GM11168 (cell line): ENCODE measurements around the gene AK1.
"Not testable (repeated sequence)": the region's sequence is repeated elsewhere in the genome, so short reads cannot be mapped to it uniquely, and the experiment has no call there.

Experiments
- in situ Hi-C: fragments of 300-500 bp; cut with MboI; formaldehyde crosslinking; loops from one replicate; pipeline ENCODE4 v1.12.0; 2022; ENCODE audit warnings: low sequenced_read_pairs; ENCODE audit not compliant: unreplicated experiment

Gene AK1

DNA sequence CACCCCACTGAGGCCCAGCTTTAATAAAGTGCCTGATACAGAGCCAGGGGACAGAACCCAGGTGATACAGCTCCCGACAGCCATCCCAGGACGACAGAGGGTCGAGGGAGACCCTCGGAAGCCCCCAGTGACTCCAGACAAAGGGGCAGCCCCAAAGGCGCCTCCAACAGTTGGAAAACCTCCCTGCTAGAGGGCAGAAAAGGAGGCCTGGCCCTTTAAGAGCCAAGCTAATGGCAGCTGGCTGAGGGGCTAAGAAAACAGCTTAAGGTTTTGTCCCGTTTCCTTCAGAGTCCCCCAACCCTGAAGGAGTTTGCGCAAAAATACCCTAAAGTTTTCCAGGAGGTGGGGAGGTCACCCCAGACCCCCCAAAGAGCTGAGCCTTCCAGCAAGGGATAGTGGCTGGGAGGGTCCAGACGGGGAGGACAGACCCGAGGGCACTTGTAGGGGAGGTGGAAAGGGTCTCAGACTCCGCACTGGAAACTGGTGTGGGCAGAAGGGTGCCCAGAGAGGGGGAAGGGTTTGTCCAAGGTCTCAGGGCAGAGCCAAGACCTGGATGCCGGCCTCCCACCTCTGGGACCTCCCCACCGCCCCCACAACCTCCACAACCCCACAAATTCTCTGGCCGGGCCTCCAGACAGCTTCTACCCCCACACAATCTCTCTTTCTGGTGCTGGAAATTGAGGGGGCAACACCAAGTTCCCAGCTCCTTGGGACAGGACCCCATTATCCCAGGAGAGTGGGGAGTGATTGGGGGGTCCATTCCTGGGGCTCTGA, 8.2 kb upstream of the AK1 start:
- in situ Hi-C loops, result no loop called here

DNA sequence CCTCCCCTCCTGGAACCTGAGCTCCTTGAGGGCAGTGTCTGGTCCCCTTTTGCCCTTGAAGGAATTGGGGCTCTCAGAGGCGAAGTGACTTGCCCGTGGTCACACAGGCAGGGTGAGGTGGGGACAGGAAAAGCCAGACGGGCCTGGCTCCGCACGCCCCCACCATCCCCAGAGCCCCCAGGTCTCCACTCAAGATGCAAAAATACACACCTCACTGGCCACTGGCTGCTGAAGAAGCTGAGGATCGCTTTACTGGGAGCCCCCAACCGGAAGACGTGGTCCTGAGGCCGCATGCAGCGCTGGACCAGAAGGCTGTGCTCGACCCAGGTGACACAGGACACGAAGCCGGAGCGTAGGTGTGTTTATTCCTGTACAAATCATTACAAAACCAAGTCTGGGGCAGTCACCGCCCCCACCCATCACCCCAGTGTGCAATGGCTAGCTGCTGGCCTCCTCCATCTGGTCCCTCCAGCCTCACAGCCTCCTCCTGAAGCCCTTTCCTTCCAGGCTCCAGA, 7.6 kb upstream of the AK1 start:
- in situ Hi-C loops, result no loop called here

DNA sequence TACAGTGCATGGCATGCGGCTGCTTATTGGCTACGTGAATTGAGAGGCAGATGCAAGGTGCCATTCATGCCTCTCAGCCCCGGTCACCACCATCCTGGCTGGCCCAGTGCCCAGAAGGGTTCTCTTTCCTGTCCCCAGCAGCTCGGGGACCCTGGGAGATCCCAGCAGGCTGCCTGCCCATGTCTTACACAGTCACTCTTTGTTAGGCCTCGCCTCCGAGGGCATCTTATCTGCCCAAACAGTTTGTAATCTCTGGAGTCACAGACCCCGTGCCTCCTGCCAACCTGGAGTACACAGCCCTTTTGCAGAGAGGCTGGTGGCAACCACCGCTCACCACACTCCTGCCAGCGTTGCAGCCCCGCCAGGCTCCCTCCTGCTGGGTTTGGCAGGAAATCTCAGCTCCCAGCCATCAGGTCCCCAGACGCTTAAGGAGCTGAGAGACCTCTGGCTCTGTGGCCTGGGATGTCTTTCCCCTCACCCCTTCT, 7.0 kb upstream of the AK1 start:
- in situ Hi-C loops, result no loop called here

DNA sequence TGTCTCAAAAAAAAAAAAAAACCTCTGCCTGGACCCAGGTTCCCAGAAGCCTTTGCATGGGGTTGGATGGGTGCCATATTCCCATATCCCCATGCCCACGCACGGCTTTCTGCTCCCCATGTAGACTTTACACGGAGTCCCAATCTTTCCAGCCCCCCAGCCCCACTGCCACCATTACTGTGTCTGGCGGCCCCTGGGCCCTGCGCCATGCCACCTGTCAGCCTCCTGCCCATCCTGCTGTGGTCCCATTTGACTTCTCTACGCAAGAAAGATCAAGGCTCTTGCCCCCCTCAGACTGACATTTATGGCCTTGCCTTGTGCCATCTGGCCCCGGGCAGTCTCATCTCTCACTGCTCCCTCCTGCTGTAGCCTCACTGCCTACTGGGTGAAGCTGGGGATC, 6.5 kb upstream of the AK1 start:
- in situ Hi-C loops, result no loop called here

DNA sequence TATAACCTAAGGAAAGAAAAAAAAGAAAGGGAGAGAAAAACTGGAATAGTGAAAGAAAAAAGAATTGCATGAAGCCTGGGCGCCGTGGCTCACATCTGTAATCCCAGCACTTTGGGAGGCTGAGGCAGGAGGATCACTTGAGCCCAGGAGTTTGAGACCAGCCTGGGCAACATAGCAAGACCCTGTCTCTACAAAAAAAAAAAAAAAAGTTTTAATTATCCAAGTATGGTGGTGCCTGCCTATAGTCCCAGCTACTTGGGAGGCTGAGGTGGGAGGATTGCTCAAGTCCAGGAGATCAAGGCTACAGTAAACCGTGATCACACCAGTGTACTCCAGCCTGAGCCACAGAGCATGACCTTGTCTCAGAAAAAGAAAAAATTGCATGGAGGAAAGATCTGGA, 4.2 kb upstream of the AK1 start:
- in situ Hi-C loops, result not testable (repeated sequence)

DNA sequence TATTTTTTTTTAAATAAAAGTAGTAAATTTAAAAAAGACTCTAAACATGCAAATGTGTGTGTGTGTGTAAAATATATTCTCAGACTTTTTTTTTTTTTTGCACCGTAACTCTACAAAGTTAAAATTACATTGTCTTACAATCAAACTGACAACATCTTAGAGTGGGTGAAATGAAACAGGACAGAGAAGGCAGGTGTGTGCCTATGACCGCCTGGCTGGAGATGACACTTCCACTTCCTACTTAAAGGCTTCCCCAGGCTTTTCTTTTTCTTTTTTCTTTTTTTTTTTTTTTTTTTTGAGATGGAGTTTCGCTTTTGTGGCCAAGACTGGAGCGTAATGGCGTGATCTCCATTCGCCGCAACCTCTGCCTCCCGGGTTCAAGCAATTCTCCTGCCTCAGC, 2.7 kb upstream of the AK1 start:
- in situ Hi-C loops, result no loop called here

DNA sequence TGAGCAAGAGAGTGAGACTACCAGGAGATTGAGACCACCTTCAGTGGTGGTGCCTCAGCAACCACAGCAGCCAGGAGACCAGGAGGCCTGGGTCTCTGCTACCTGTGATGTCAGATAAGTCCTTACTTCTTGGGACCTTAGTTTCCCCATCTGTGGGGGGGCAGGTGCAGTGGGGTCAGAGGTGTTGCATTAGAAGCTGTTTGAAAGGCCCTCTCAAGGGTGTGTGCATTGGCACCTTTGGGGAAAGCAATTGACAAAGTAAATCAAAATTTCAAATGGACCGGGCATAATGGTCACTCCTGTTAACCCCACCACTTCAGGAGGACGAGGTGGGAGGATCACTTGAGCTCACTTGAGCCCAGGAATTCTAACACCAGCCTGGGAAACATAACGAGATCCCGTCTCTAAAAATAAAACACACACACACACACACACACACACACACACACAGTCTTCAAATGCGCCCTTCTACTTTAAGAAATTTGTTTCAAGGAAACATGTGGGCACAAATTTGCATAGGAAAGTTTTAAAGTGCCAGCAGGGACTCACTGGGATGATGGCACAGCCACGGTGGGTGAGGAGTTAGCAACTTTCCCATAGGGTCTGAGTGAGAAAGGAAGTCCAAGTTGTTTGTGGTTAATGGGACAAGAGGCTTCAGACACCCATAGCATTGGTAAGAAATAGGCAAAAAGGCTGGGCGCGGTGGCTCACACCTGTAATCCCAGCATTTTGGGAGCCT, 1.3 kb upstream of the AK1 start:
- in situ Hi-C loops, result no loop called here

DNA sequence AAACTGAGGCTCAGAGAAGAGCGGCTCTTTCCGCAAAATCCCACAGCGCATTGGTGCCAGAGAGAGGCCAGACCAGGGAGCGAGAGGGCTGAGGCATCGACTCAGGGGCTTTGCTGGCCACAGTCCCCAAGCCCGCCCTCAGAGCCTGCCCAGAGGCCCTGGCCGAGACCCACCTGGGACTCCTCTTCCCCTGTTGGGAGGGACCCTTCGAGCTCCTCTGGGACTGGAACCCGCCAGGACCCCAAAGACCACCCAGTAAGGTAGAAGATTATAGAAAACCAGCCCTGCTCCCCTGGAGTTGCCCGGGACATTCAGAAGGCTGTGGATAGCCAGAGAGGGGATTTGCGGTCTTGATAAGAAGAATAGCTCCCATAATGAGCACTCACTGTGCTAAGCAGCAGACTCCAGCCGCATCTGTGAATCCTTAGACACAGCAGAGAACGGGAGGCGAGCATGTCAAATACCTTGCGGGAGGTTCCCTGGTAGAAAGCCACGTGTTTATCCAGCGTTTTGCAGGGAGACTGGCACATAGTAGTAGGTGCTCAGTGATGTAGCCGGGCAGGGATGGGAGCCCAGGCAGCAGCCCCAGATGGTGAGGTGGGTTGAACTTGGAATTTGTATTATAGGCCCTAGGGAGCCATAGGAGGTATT, 651 bp upstream of the AK1 start:
- in situ Hi-C loops, result no loop called here

DNA sequence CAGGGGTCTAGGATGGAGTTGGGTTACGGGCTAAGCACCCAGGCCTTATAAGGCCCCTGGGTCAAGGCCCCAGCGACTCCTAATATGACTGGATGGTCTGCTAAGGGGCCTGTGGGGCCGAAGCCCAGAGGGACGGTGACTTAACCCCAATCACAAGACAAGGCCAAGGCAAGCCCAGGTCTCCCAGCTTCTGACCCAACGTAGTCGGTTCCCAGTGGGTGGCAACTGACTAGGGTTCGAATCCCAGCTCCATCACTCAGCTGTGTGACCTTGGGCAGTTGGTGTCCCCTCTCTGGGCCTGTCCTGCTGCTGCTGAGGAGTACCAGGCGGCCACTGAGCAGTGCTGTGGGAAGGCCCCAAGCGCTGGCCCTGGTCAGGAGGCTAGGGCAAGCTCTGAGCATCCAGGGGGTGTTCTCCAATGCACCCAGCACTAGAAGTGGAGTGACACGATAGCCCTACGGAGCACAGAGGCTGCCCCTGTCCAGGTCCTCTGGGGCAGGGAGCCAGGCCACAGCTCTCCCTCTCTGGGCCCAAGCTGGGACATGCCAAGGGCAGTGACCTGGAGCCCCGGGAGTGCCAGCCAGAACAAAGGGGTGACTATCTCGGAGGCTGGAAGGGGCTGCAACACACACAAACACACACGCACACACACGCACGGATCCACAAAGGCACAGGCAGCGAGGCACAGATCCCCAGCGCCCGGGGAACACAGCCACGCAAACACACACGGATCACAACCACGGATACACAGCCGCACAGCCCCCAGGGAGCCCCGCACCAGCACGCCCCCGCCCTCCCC, 512 bp downstream of the AK1 start:
- in situ Hi-C loops, result no loop called here

DNA sequence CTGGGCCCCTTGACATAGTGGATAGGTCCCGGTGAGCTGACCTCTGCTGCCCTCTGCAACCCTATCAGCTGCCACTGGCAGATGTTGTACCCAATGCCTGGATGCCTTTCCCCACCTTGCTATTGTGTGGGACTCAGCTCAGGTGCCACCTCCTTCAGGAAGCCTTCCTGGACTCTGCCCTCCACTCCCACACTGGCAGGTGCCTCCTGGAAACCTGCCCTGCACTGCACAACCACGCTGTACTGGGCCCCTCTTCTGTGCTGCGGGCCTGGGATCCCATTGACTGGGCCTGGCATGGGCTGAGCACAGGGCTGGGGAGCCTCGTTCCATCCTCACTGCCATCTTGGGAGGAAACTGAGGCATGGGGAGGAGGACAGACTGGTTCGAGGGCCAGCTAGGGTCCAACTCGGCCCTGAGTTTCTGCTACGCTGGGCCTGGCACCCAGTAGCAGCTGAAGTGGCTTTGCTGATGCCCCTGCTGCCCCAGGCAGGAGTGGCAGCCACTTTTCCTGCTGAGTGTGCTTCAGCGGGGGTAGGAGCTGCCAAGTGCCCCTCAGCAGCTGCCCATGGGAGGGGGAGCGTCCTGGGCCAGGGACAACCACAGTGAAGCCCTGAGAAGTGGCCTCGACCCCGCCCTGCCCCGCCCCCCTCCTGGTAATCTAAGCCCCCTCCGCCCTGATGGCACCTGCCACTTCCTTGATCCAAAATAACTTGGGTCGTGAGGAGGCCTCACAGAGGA, 1.3 kb downstream of the AK1 start:
- in situ Hi-C loops, result no loop called here

DNA sequence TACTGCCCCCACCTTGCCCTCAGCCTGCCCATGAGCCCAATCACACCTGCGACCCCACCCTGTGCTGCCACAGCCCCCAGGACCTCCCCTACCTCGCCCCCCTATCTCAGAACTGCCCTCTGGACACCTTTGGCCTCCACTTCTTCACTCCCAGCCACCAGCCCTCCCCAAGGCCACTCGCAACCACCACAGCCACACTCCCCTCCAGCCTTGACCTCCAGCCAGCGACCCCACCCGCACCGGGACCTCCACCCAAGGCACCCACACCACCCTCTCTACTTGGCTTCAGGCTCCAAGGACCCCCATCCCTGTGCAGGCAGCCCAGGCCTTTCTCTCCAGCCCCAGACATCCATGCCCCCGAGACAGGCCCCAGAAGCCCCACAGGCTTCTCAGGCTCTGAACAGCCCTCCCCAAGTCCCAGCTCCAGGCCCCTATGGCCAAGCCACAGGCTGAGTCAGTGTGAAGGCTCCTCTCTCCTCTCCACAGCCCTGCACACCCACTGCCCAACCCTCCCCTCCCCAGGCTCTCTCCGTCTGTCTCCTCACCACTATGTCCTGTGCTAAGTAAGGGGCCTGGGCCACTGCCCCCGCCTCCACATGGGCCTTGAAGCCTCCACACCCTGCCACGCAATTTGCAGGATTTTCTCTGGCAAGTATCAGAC, 2.0 kb downstream of the AK1 start:
- in situ Hi-C loops, result no loop called here

DNA sequence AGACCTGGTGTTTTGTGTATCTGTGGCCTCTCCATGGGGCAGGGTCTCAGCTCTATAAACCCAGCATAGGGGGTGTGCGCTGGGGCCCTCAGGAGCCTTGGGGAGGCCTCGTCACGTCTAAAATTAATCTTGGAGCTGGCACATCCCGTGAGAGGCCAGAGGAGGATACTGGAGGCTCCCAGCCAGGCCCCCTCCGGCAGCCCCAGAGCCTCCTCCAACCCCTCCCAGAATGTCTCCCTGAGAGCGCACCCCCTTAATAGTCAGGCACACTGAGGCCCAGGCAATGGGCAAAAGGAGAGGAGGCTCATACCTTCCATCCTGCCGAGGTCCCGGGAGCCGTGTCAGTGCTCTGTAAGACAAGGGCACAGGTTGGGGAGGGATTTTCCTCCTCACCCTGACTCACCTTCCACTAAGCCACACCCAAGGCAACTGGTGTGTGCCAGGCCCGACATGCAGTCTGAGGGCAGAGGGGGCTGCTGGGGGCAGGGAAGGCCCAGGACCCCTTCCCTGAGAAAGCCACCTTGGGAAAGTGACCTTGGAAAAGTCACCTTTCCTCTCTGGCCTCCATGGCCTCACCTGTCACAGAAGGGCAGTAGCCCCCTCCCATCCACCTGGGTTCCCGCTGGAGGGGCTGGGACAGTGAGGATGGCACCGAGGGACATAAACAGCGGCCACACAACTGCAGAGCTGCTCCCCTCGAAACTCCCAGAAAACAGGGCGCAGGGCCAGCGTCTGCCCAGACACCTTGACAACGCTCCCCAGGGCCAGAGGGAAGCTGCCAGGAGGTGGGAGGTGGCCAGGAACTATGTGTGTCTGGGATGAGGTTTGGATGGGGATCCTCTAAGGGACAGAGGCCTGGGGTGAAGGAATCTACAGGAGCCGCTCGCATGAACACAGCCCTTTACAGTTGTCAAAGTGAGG, 2.9 kb downstream of the AK1 start:
- in situ Hi-C loops, result no loop called here

DNA sequence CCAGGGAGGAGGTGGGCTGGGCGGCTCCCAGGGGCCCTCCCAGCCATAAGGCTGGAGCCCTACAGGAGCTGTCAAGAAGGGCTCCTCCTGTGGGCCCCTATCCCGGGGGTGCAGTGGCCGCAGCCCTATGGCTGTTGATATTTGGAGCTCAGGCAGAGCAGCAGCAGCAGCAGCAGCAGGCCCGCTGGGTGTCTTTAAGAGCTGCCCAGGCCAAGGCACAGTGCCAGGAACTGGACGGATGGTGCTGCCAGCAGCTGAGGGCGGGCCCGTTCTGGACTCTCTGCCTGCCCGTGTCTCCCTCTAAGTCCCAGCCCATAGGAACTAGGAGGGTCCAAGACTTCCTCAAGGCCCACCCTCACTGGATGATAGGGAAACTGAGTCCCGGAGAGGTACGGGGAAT, 3.6 kb downstream of the AK1 start:
- in situ Hi-C loops, result no loop called here

DNA sequence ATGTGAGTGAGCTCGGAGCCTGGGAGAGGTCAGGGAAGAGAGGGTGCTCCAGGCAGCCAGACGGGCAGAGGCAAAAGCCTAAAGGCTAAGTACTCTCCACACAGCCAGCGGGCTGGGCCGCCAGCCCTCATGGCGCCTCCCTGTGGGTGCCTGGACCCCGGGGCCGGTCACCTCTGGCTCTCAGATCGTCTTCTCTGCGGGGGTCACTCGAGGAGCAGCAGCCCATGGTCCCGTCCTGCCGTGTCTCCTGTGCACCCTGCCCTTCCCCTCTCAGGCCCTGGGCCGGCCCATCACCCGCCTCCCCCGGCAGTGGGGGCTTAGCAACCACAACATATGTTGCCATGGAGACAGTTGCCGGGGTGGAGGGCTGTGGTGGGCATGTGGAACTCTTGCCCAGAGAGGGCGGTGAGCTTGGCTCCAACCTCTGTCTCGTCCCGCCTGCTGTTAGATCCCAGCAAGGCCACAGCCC, 4.2 kb downstream of the AK1 start:
- in situ Hi-C loops, result no loop called here

DNA sequence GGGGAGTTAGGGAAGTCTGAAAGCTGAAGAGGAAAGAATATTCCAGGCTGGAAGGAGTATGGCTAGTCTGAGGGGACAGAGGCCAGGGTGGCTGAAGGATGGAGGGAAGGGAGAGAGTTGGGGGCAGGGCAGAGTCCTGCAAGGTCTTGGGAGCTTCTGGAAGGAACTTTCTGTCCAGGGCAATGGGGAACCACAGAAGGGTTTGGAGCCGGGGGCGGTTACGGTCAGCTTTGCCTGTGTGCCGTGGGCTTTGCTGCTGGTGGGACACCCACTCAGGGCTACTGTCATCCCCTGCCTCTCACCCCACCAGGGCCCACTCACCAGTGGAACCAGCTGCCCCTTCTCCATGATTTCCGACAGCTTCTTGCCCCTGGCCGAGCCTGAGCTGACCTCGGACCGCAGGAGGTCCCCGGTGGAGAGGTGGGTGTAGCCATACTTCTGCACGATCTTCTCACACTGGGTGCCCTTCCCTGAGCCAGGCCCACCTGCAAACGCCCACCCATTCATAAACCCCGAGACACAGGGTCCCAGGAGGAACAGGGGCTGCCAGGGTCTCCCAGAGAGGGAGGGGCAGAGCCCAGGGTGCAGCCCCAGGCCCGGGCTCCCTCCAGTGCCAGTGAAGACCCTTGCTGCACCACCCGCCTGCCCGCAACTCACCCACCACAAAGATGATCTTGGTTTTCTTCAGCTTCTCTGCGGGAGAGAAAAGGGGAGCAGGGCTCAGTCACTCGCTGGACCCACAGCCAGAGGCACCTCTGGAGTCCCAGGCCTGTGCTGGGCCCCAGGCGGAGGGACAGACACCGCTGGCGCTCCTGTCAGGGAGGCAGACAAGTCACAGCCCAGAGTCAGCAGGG, 4.9 kb downstream of the AK1 start:
- in situ Hi-C loops, result no loop called here

DNA sequence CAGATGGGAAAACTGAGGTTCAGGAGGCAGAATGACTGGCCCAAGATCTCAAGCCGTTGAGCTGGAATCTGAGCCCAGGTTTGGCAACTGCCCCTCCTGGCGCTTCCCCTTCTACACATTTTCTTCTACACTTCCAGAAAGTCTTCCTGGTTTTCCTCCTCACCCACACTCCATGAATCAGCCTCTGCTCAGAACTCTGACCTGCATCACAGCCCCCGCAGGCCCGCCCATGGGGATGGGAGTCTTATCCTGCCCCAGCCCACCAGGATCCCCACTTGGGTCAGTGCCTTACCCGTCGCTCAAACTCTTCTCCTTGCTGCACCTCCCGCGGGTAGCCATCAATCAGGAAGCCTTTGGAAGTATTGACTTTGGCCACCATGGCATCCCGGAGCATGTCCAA, 5.9 kb downstream of the AK1 start:
- in situ Hi-C loops, result no loop called here

DNA sequence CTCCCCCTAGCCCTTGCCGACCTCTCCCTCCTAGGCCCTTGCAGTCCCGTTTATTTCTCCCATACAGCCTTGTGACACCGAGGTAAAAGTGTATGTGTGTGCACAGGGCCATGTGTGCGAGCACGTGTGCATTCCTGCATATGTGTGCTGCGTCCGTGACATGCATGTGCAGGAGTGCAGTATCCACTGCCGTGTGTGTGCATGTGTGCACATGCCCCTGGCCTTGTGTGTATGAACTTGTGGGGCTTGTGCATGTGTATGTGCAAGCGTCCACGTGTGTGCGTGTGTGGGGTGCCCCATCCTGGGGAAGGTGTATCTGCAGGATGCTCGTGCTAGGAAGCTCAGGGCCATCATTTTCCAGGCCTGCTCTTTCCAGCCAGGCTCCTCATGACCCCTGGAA, 6.6 kb downstream of the AK1 start:
- in situ Hi-C loops, result no loop called here
